Smooth muscle cell (in vitro differentiated cells): ENCODE data around the gene CELSR1. TPM values are rescaled to one million over a fixed set of nuclear protein-coding genes. Genes with fewer than 3 reads are reported as not detected.
A peak's percentile ranks its signal among the peaks of the same experiment; 100 is the strongest.

Source experiments
- DNase-seq: peaks from one replicate; lab custom pipeline; 2025; ENCODE audit not compliant: unreplicated experiment; lab: John Stamatoyannopoulos, UW
- H2AFZ ChIP-seq: fragments of 200-600 bp; sonication (generic); 2 replicates; pipeline ENCODE4 v1.6.0; 2016; ENCODE audit warnings: antibody characterized with exemption, low read depth, mild to moderate bottlenecking
- H3F3A ChIP-seq: fragments of 200-600 bp; sonication (generic); 2 replicates; pipeline ENCODE4 v1.6.0; 2017; ENCODE audit warnings: antibody characterized with exemption, low read depth
- H3K27ac ChIP-seq: fragments of 200-600 bp; sonication (generic); 2 replicates; pipeline ENCODE4 v1.5.1; 2016; ENCODE audit warnings: low read depth, mild to moderate bottlenecking
- H3K27me3 ChIP-seq: fragments of 200-600 bp; sonication (generic); 2 replicates; pipeline ENCODE4 v1.6.1; 2016; ENCODE audit warnings: low read depth, mild to moderate bottlenecking
- H3K36me3 ChIP-seq: fragments of 200-600 bp; sonication (generic); 2 replicates; pipeline ENCODE4 v1.5.1; 2016; ENCODE audit warnings: low read depth
- H3K4me1 ChIP-seq: fragments of 200-600 bp; sonication (generic); 2 replicates; pipeline ENCODE4 v1.5.1; 2016; ENCODE audit warnings: low read depth
- H3K4me2 ChIP-seq: fragments of 200-600 bp; sonication (generic); 2 replicates; pipeline ENCODE4 v1.6.0; 2016; ENCODE audit warnings: mild to moderate bottlenecking
- H3K4me3 ChIP-seq: fragments of 200-600 bp; sonication (generic); 2 replicates; pipeline ENCODE4 v1.5.1; 2016; ENCODE audit warnings: mild to moderate bottlenecking
- H3K79me2 ChIP-seq: fragments of 200-600 bp; sonication (generic); 2 replicates; pipeline ENCODE4 v1.6.0; 2016; ENCODE audit warnings: low read depth, mild to moderate bottlenecking
- H3K9ac ChIP-seq: fragments of 200-600 bp; sonication (generic); 2 replicates; pipeline ENCODE4 v1.6.0; 2016; ENCODE audit warnings: low read depth
- H3K9me3 ChIP-seq: fragments of 200-600 bp; sonication (generic); replicated peaks from 2 replicates; pipeline ENCODE4 v1.5.1; 2016; ENCODE audit warnings: low read depth
- H4K20me1 ChIP-seq: fragments of 200-600 bp; sonication (generic); 2 replicates; pipeline ENCODE4 v1.6.0; 2016; ENCODE audit warnings: low read depth
- WGBS: methylation state at CpG from one replicate; pipeline ENCODE4 v1.1.7; 2016; ENCODE audit warnings: low lambda C conversion rate; 5-methylcytosine and 5-hydroxymethylcytosine counted together
- polyA plus RNA-seq: library from polyadenylated mRNA; unstranded; fragments of >200 nt; fragmentation: Nextera tagmentation; extraction: Ambion mirVana; gene quantifications from 2 replicates; pipeline ENCODE4 v1.2.1, GENCODE V29; 2016
- total RNA-seq: library from RNA; depleted of rRNA; stranded (reverse); fragments of >200 nt; gene quantifications from 2 replicates; pipeline ENCODE4 v1.2.3, GENCODE V29; 2014
- TF ChIP-seq, protein P1 (sequence below): fragments of 200-600 bp; sonication (generic); IDR thresholded peaks from 2 replicates; pipeline ENCODE4 v1.5.1; 2017; ENCODE audit warnings: borderline replicate concordance, mild to moderate bottlenecking, antibody characterized with exemption; ENCODE audit not compliant: insufficient read depth, poor library complexity, severe bottlenecking

CELSR1 gene
- total and polyA plus RNA-seq, 2 experiments from 2014 or later: 3.6 to 15.2 TPM

DNA sequence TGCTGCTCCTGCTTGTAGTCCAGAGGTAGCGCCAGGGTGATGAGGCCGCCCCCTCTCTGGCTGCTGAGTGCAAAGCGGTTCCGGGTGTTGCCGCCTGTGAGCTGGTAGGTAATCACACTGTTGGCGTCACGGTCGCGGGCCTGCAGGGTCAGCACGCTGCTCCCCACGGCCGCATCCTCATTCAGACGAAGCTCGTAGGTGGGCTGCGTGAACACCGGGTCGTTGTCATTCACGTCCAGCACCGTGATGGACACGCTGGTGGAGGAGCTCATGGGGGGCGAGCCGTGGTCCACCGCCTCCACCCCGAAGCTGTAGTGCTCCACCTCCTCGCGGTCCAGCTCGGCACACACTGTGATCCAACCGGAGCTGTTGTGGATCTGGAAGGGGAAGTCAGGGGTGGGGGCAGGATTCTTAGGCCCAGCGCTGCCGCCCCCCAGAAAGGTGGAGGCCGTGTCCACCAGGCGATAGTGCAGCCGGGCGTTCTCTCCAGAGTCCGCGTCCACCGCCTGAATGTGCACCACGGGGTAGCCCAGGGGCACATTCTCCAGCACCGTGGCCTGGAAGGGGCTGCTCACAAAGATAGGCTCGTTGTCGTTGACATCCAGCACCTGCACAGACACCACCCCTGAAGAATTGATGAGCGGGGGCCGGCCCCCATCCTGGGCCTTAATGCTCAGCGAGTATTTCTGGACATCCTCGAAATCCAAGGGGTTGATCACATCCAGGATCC is 2.4 kb downstream of the CELSR1 start:
- Histone ChIP-seq H3K27me3 (peaks cover 4% of the 10 kb centered on the region), H3K36me3 (no peaks in the 10 kb centered on the region), H3K4me2 (no peak overlapping the region), H3K79me2 (peaks cover 9% of the 10 kb centered on the region), H3K4me1 (peaks cover 9% of the 10 kb centered on the region), H3K9me3 (no peaks in the 10 kb centered on the region), H3K27ac (no peak overlapping the region), H2AFZ (no peak overlapping the region), H3F3A (no peaks in the 10 kb centered on the region), H3K9ac (no peak overlapping the region), H4K20me1 (peaks cover 9% of the 10 kb centered on the region), H3K4me3 (no peak overlapping the region)
- DNase-seq: no peak
- 98% methylated on average over 44 of the region's 45 CpGs for WGBS
- TF ChIP-seq, protein P1, sequence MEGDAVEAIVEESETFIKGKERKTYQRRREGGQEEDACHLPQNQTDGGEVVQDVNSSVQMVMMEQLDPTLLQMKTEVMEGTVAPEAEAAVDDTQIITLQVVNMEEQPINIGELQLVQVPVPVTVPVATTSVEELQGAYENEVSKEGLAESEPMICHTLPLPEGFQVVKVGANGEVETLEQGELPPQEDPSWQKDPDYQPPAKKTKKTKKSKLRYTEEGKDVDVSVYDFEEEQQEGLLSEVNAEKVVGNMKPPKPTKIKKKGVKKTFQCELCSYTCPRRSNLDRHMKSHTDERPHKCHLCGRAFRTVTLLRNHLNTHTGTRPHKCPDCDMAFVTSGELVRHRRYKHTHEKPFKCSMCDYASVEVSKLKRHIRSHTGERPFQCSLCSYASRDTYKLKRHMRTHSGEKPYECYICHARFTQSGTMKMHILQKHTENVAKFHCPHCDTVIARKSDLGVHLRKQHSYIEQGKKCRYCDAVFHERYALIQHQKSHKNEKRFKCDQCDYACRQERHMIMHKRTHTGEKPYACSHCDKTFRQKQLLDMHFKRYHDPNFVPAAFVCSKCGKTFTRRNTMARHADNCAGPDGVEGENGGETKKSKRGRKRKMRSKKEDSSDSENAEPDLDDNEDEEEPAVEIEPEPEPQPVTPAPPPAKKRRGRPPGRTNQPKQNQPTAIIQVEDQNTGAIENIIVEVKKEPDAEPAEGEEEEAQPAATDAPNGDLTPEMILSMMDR: no peak

DNA sequence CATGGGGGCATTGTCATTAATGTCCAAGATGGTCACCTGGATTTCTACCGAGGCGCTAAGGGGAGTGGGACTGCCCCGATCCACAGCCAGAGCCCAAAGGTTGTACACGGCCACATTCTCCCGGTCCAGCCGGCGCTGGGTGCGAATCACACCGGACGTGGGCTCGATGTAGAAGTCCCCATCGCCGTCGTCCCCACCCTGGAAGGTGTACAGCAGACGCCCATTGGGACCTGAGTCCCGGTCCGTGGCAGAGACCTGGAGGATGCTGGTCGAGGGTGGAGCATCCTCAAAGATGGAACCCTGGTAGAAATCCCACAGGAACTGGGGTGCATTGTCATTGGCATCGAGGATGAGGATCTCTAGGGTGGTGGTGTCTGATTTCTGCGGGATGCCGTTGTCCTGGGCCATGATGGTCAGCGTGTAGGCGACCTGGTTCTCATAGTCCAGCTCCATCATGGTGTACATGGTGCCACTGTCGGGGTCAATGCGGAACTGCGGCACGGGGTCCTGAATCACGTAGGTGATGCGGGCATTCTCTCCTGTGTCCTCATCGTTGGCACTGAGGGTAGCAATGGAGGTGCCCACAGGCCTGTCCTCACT is 3.1 kb downstream of the CELSR1 start:
- Histone ChIP-seq H4K20me1 (peaks cover 9% of the 10 kb centered on the region), H3K79me2 (peaks cover 14% of the 10 kb centered on the region), H3K9me3 (no peaks in the 10 kb centered on the region), H3K4me2 (no peak overlapping the region), H3K4me1 (peaks cover 9% of the 10 kb centered on the region), H3K4me3 (no peak overlapping the region), H3F3A (no peaks in the 10 kb centered on the region), H3K27ac (no peak overlapping the region), H3K36me3 (no peaks in the 10 kb centered on the region), H2AFZ (no peak overlapping the region), H3K27me3 (peaks cover 4% of the 10 kb centered on the region), H3K9ac (no peak overlapping the region)
- TF ChIP-seq, protein P1: no peak
- DNase-seq: no peak
- WGBS: 98% methylated on average over 30 of the region's 30 CpGs

DNA sequence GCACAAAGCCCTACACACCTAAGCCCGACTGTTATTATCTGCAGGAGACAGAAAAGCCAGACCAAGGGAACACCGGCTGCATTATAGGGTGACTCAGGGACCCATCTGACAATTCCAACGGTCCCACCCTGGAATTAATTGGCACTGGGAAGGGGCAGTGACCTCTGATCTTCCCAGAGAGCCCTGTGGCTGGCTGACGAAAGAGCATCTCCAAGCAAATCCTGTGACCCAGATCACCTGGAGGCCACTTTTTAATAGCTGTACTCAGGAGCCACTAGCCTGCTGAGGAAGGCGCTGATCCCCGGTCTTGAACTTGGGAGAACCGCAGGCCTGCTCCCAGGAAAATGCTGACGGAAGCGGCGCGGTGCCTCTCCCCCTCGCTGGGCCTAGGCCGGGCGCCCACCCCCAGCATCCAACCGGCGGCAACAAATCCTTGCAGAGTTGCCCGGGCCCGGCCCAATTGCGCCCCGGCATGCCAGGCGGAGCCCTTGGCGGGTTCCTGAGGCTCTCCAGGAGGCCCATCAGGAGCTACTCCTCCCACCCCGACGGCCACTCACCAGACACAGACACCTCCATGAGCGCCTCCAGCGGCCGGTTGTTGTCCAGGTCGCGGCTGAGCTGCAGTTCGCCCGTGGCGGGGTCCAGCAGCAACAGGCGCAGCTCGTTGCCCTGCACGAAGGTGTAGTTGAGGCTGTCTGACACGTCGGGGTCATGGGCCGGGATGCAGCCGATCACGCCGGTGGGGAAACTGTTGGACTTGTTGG is 4.2 kb downstream of the CELSR1 start:
- 90% methylated on average over 38 of the region's 41 CpGs for WGBS
- H3K9me3 ChIP-seq: no peaks in the 10 kb centered on the region
- H3K79me2 ChIP-seq: peaks cover 15% of the 10 kb centered on the region
- DNase-seq: no peak
- no peaks in the 10 kb centered on the region for H3F3A ChIP-seq
- H3K4me1 ChIP-seq: peaks cover 2% of the 10 kb centered on the region
- H2AFZ ChIP-seq: no peak overlapping the region
- peak overlapping the region; percentile 52 for H3K4me2 ChIP-seq
- no peak overlapping the region for H3K9ac ChIP-seq
- no peaks in the 10 kb centered on the region for H3K36me3 ChIP-seq
- no peak overlapping the region for H3K27ac ChIP-seq
- peak overlapping the region; percentile 21 for H3K4me3 ChIP-seq
- peaks cover 9% of the 10 kb centered on the region for H4K20me1 ChIP-seq
- TF ChIP-seq, protein P1: no peak
- peaks cover 2% of the 10 kb centered on the region for H3K27me3 ChIP-seq
